GM18907 (cell line): ENCODE results near the gene TTC32.

Source experiments
- ATAC-seq: cut with Tn5 transposase; IDR thresholded peaks from one replicate; pipeline ENCODE4 v1.9.1; 2021; ENCODE audit warnings: mild to moderate bottlenecking, moderate library complexity; ENCODE audit not compliant: unreplicated experiment

The TTC32 gene

DNA sequence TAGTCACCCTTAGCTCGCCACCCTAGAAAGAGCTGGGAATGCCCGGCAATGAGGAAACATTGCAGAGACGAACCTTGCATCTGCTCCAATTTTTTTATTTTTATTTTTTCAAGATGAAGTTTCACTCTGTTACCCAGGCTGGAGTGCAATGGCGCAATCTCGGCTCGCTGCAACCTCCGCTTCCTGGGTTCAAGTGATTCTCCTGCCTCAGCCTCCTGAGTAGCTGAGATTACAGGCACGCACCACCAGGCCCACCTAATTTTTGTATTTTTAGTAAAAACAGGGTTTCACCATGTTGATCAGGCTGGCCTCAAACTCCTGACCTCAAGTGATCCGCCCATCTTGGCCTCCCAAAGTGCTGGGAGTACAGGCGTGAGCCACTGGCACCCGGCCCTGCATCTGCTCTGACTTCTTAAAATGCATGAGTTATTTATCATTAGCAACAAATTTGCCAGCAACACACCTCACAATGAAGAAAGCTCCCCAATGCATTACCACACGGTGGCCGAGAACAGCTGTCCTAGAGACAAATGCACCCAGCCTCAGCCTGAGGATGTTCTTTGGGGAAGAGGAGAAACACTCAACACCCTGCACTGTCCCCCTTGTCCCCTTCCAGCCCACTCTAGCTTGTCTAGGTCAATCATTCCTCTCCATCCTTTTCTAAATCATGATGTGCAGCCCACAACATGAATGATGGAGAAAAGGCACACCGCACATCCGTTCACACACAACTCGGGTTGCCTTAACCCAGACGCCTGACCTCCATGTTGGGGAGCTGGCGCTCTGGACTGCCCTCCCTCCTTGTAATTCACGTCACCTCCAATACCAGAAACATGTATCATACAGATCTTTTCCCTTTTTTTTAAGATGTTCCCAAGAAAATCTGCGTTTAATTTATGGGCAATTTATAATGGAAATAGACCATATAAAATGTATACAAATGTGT, 46.9 kb downstream of the TTC32 start:
- no peak for ATAC-seq

DNA sequence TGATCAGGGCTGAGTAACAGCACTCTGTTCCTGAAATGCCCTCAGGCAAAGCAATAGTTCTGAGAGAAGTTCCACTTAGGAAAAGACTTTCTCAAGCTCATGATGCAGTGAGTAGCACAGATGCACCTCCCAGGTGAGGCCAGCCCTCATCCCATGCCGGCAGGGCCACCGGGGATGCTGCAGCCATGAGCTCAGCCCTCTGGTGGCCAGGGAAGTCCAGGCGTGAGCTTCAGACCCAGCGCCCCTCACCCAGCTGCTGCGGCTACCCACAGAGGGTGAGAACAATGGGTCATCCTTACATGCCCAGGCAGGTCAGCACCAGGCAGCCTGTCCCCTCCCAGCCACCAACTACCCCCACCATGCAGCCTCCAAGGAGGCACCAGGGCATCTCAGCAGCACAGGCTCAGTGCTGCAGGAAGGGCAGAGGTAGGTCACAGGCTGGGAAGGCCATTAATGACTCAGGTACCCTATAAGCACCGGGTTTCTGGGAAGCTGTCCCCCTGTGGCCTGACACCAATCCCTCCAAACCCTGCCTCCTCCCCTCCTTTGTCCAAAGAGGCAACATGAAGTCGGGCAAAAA, 50.6 kb downstream of the TTC32 start:
- no peak for ATAC-seq

DNA sequence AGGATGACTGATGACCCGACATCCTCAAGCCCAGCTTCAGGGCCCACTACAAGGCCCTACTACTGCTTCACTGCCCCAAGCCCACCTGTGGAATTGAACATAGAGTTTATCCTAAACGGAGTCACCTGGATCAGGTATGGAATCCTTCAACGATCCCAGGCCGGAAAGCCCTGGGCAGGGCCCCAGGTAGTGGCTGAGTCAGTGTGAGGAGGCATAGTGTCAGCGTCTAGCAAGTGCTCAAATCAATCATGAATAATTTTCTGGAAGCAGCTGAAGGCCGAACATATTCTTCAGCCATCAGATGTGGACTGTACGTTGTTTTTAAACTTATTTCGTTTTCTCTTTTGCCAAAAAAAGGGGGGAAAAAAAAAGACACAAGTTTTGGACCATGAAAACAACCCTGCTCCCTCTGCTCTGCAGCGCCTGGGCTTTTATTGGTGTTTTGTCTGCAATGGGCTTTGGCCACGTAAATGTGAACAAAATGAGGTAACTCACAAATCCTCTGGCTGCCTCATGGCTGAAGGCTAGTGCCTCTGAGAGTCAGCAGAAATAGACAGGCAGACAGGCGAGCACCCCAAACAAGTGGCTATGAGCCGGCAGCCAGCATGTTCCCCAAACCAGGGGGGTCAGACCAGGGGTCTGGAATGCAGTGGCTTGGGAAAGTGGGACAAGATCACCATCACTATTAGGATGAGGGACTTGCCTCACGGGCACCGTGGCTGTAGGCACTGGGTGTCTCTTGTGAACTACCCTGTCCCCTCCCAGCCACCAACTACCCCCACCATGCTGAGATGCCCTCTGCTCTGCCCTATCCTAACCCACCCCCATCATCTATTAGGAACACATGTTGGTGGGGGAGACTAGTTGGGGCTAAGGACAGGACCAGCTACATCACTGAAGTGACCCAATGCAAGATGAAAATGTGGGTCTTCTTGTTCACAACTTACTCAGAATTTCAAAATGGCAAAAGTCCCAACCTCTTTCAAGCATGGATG, 51.4 kb downstream of the TTC32 start:
- ATAC-seq: no peak

DNA sequence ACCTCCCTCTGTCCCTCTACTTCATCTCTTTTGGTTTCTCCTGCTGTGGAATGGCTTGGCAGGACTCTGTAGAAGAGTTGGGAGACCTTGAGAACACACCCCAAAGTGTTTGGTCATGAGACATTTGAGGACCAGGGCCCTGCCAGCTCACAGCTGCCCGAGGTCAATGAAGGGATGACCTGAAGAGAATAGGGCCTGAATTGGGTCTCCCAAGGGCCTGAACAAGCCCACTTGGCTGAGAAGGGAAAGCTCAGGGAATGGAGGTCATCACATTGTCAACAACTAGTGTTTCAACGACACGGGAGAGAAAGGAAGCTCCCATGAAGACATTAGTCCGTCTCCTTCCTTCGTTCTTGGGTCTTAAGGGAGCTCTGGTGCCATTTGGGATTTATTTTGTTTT, 52.8 kb downstream of the TTC32 start:
- ATAC-seq: no peak

DNA sequence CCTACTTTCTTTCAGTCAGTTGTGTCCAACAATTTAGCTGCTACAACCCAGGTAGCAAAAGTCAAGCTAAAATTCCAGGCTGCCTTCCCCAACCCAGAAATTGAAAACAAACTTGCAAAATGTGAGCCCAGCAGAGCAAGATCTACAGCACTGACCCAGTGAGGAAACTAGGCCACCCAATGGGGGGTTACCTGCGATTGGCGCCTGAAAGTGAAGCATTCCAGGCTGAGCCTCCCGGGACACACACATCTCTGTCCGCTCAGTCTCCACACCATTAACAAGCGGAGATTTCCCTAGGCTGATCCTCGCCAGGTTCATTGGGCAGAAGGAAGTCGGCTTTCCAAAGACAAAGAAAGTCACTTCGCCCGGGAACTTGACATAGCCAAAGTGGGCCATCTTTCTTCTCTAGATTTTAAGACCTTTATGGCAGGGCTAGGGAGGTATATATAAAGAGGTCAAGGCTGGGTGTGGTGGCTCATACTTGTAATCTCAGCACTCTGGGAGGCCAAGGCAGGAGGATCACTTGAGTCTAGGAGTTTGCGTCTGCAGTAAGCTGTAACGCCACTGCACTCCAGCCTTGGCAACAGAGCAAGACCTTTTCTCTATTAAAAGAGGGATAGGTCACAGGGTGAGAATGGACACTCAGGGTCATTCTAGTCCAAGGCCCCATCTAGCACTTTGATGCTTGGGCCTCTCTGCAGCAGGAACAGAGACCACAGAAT, 53.6 kb downstream of the TTC32 start:
- ATAC-seq: no peak

DNA sequence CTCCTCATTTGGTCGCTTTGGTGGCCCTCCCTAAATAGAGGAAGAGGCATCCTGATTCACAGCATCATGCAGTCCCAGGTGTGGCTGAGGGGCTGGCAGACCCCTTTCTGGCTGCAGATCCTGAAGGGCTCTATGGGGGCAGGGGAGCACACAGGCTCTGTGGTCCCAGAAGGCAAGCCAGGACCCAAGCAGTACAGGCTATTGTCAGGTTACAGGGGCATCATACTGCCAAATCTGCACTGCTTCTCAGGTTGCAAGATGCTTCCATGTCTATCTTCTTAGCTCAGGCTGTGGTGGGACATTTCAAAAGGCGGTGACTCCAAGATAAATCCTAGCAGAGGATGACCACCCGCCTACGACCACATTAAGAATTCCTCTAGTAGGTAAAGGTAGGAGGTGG, 54.3 kb downstream of the TTC32 start:
- ATAC-seq: no peak
